Natural killer cell (primary cell): Measurements from ENCODE around the gene ANKRD7. TPM values are rescaled to one million over a fixed set of nuclear protein-coding genes. Genes with fewer than 3 reads are reported as not detected.

ENCODE experiments used
- ATAC-seq, 3 donors: fragments of 150-1000 bp in 2 of 3; fragments of 200-7000 bp in 1 of 3; cut with Tn5 transposase; 1 replicate in 1 of 3; 2 replicates in 2 of 3; pipeline ENCODE4 v1.10.0; 2021; ENCODE audit warnings: mild to moderate bottlenecking in 2 of 3, moderate library complexity in 2 of 3
- DNase-seq, 2 donors: peaks; one replicate each; pipeline versions ENCODE4 v3.0.0 to v3.0.0-alpha.2; 2013 to 2021; ENCODE audit warnings: mixed read lengths in 1 of 2
- H3K27ac ChIP-seq: one replicate; pipeline ENCODE4 v1.5.1; 2013; ENCODE audit warnings: mild to moderate bottlenecking, low read length
- H3K27me3 ChIP-seq: one replicate; pipeline ENCODE4 v1.6.1; 2013; ENCODE audit warnings: low read length; ENCODE audit not compliant: control insufficient read depth, insufficient read depth
- H3K36me3 ChIP-seq: one replicate; pipeline ENCODE4 v1.6.1; 2013; ENCODE audit warnings: low read length; ENCODE audit not compliant: control insufficient read depth, insufficient read depth
- H3K4me1 ChIP-seq: one replicate; pipeline ENCODE4 v1.6.1; 2013; ENCODE audit warnings: low read length; ENCODE audit not compliant: control insufficient read depth, insufficient read depth
- H3K4me3 ChIP-seq: one replicate; pipeline ENCODE4 v1.5.1; 2013; ENCODE audit warnings: low read length
- H3K9me3 ChIP-seq: one replicate; pipeline ENCODE4 v1.6.1; 2013; ENCODE audit warnings: low read length; ENCODE audit not compliant: control insufficient read depth, insufficient read depth
- H3K27ac Mint-ChIP-seq, 2 donors: one replicate each; pipeline ENCODE4 v1.8.0; 2022; ENCODE audit warnings: mild to moderate bottlenecking in 2 of 2, mixed read lengths in 2 of 2, moderate library complexity in 1 of 2
- H3K27me3 Mint-ChIP-seq, 2 donors: one replicate each; pipeline ENCODE4 v1.8.0; 2022; ENCODE audit warnings: low read depth in 2 of 2, mixed read lengths in 2 of 2
- H3K36me3 Mint-ChIP-seq: one replicate; pipeline ENCODE4 v1.8.0; 2022; ENCODE audit warnings: mixed read lengths
- H3K4me1 Mint-ChIP-seq, 2 donors: one replicate each; pipeline ENCODE4 v1.8.0; 2022; ENCODE audit warnings: mixed read lengths in 2 of 2
- H3K4me3 Mint-ChIP-seq: one replicate; pipeline ENCODE4 v1.8.0; 2022; ENCODE audit warnings: mild to moderate bottlenecking, moderate library complexity, mixed read lengths
- H3K9me3 Mint-ChIP-seq, 2 donors: one replicate each; pipeline ENCODE4 v1.8.0; 2022; ENCODE audit warnings: mixed read lengths in 2 of 2
- WGBS: methylation state at CpG from one replicate; pipeline ENCODE4 v1.1.7; 2013; ENCODE audit warnings: missing lambda C conversion rate; ENCODE audit not compliant: insufficient coverage; 5-methylcytosine and 5-hydroxymethylcytosine counted together
- intact Hi-C: fragments of 100-400 bp; cut with micrococcal nuclease; formaldehyde crosslinking; loops from one replicate; pipeline ENCODE4 v1.14.2; 2022
- total RNA-seq, 4 donors: library from RNA; stranded (reverse); fragments of 120-200 nt in 1 of 4; gene quantifications; one replicate each; pipeline versions ENCODE4 v1.2.3 to v1.2.4, GENCODE V29; 2013 to 2022
- TF ChIP-seq, protein P1 (sequence below): fragments of 200-600 bp; IDR thresholded peaks from one replicate; pipeline ENCODE4 v1.8.0; 2022; ENCODE audit warnings: antibody characterized with exemption

The ANKRD7 gene
- total RNA-seq, 3 donors from 2014 or later (not counting 1 experiment from before 2014, with no cell fraction given), result not detected

DNA sequence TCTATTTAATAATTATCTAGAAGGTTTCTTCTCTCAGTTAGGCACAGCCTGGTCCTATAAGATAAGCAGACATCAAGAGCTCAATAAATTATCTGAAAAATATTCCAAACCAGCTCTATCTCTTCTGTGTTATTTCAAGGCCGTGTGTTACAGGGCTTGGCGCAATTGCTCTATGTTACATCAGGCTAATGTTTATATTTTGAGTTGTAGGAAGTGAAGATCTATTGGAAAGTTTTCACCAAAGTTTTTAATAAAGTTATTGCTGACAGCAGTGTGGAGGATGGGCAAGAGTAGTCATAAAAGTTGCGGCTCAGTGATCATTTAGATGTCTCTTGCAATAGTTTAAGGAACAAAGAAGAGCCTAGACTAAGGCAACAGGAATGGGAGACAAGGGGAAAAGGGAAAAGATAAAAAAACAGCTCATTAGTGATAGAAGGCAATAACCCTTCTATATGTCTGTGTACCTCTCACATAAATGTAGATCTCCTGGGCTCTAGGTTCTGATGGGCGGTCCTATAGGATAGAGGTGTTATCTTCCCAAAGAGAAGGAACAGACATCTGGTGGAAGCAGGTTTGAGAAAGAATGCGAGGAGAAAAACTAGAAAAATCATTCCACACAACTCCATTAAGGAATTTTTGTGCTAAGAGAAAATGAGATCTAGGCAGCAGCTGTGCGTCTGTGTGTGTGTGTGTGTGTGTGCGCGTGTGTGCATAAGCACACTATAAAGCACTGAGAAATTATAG is 5.9 kb upstream of the ANKRD7 start:
- 89% methylated on average over 6 of the region's 8 CpGs for WGBS
- Histone ChIP-seq H3K27ac (no peak overlapping the region), H3K9me3 (no peaks in the 10 kb centered on the region), H3K27me3 (no peaks in the 10 kb centered on the region), H3K4me1 (peaks cover 9% of the 10 kb centered on the region), H3K4me3 (no peak overlapping the region), H3K36me3 (no peaks in the 10 kb centered on the region)
- Mint-ChIP-seq H3K4me1 (peaks cover 11 to 13% of the 10 kb centered on the region in 2 donors), H3K9me3 (no peaks in the 10 kb centered on the region), H3K36me3 (no peaks in the 10 kb centered on the region), H3K4me3 (no peak overlapping the region), H3K27me3 (peaks cover 0 to 13% of the 10 kb centered on the region in 2 donors), H3K27ac (no peak overlapping the region)
- intact Hi-C loops, result no loop called here
- ATAC-seq (no peak), DNase-seq (no peak)
- TF ChIP-seq, protein P1, sequence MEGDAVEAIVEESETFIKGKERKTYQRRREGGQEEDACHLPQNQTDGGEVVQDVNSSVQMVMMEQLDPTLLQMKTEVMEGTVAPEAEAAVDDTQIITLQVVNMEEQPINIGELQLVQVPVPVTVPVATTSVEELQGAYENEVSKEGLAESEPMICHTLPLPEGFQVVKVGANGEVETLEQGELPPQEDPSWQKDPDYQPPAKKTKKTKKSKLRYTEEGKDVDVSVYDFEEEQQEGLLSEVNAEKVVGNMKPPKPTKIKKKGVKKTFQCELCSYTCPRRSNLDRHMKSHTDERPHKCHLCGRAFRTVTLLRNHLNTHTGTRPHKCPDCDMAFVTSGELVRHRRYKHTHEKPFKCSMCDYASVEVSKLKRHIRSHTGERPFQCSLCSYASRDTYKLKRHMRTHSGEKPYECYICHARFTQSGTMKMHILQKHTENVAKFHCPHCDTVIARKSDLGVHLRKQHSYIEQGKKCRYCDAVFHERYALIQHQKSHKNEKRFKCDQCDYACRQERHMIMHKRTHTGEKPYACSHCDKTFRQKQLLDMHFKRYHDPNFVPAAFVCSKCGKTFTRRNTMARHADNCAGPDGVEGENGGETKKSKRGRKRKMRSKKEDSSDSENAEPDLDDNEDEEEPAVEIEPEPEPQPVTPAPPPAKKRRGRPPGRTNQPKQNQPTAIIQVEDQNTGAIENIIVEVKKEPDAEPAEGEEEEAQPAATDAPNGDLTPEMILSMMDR, result no peak

DNA sequence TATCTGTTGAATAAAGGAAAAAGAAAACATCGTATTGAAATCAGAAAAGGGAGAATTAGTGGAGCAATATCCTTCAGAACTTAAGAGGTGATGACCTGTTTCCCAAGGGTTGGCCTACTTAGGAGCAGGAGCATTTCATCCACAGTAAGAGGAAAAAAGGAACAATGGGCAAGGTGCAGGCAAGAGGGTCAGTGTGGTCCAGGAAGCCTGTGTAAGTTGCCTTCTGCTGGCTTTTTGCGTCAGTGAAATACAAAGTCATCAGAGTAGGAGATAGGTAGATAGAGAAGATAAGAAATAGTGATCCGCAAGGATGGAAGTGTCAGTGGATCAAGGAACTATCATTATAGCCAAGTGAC is 5.4 kb upstream of the ANKRD7 start:
- H3K9me3 ChIP-seq, result no peaks in the 10 kb centered on the region
- peaks cover 0 to 13% of the 10 kb centered on the region in 2 donors for H3K27me3 Mint-ChIP-seq
- no peaks in the 10 kb centered on the region for H3K9me3 Mint-ChIP-seq
- no peak overlapping the region for H3K27ac ChIP-seq
- TF ChIP-seq, protein P1, result no peak
- ATAC-seq, result no peak
- 96% methylated on average over 2 of the region's 3 CpGs for WGBS
- H3K36me3 Mint-ChIP-seq, result no peaks in the 10 kb centered on the region
- no peak overlapping the region for H3K4me3 Mint-ChIP-seq
- no peaks in the 10 kb centered on the region for H3K27me3 ChIP-seq
- no peak overlapping the region for H3K4me3 ChIP-seq
- intact Hi-C loops, result no loop called here
- H3K4me1 Mint-ChIP-seq, result peaks cover 9% of the 10 kb centered on the region in 2 donors
- no peak for DNase-seq
- no peak overlapping the region for H3K27ac Mint-ChIP-seq
- H3K36me3 ChIP-seq, result no peaks in the 10 kb centered on the region
- H3K4me1 ChIP-seq, result peaks cover 5% of the 10 kb centered on the region

DNA sequence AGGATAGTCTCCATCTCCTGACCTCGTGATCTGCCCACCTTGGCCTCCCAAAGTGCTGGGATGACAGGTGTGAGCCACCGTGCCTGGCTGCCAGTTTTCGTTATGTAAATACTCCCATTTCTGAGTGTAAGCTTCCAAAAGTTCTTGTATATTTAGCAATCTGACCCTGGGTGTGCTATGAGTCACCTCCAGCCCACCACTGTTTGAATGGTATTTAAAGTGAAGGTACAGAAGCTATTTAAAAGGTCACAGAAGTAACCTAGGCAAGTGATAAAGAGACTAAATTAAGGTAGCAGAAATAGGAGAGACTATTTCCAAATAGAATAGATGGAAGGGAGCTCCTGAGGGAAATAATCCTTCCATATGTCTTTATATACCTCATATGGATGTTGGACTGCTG is 3.9 kb upstream of the ANKRD7 start:
- Mint-ChIP-seq H3K27me3 (peaks cover 0 to 13% of the 10 kb centered on the region in 2 donors), H3K4me1 (no peaks in the 10 kb centered on the region), H3K27ac (no peak overlapping the region), H3K9me3 (no peaks in the 10 kb centered on the region), H3K4me3 (no peak overlapping the region), H3K36me3 (no peaks in the 10 kb centered on the region)
- intact Hi-C loops, result no loop called here
- H3K9me3 ChIP-seq, result no peaks in the 10 kb centered on the region
- ATAC-seq, result no peak
- DNase-seq, result no peak
- H3K4me1 ChIP-seq, result no peaks in the 10 kb centered on the region
- H3K36me3 ChIP-seq, result no peaks in the 10 kb centered on the region
- no peaks in the 10 kb centered on the region for H3K27me3 ChIP-seq
- TF ChIP-seq, protein P1, result no peak
- 60% methylated on average over 3 of the region's 3 CpGs for whole genome bisulfite sequencing
- H3K27ac ChIP-seq, result no peak overlapping the region
- no peak overlapping the region for H3K4me3 ChIP-seq

DNA sequence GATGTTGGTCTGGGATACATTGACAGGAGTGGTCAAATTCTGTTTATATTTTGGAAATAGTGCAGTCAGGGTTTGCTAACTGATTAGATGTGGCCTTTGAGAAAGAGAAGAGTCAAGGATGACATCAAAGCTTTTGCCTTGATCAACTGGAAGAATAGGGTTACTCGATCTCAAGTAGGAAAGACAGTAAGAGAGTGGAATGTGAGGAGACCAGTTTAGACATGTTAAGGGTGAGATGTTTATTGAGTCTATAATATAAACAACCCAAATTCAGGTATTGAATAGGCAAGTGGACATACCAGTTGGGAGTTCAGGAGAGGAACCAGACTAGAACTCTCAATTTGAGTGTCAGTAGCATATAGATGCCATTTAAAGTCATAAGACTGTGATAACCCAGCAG is 1.9 kb upstream of the ANKRD7 start:
- H3K9me3 Mint-ChIP-seq, result no peaks in the 10 kb centered on the region
- H3K27ac Mint-ChIP-seq, result no peak overlapping the region
- intact Hi-C loops, result no loop called here
- WGBS, result 100% methylated on average over 1 of the region's 1 CpG
- no peaks in the 10 kb centered on the region for H3K36me3 Mint-ChIP-seq
- ATAC-seq, result no peak
- no peaks in the 10 kb centered on the region for H3K4me1 Mint-ChIP-seq
- peaks cover 0 to 10% of the 10 kb centered on the region in 2 donors for H3K27me3 Mint-ChIP-seq
- no peaks in the 10 kb centered on the region for H3K36me3 ChIP-seq
- no peaks in the 10 kb centered on the region for H3K27me3 ChIP-seq
- H3K4me3 Mint-ChIP-seq, result no peak overlapping the region
- TF ChIP-seq, protein P1, result no peak
- no peak for DNase-seq
- H3K4me1 ChIP-seq, result no peaks in the 10 kb centered on the region
- no peaks in the 10 kb centered on the region for H3K9me3 ChIP-seq
- no peak overlapping the region for H3K4me3 ChIP-seq
- H3K27ac ChIP-seq, result no peak overlapping the region
